ENCODE results near the gene CYS1. TPM values are rescaled to one million over a fixed set of nuclear protein-coding genes. Genes with fewer than 3 reads are reported as not detected.
"Not testable (repeated sequence)": the region's sequence is repeated elsewhere in the genome, so short reads cannot be mapped to it uniquely, and the experiment has no call there.

Gene CYS1
- polyA plus RNA-seq, 1 donor (not counting 4 experiments of a cell fraction or from before 2014, with no cell fraction given): 0.14 TPM

- DNase-seq (ENCODE audit: low read depth, low spot score): no peak
- Histone ChIP-seq H3K27ac (ENCODE audit: control insufficient read depth, insufficient read depth, low read length) (no peak overlapping the region), H3K9me3 (ENCODE audit: control insufficient read depth, low read depth, low read length) (peaks cover 19% of the 10 kb centered on the region), H3K9me1 (ENCODE audit: control insufficient read depth, extremely low read depth, insufficient read depth, low read length) (no peaks in the 10 kb centered on the region), H3K4me3 (ENCODE audit: control insufficient read depth in 2 of 3, extremely low read depth in 1 of 3, insufficient read depth in 2 of 3, low read depth in 1 of 3, low read length in 3 of 3) (no peak overlapping the region), H3K4me1 (ENCODE audit: control insufficient read depth, extremely low read depth, insufficient read depth, low read length) (peaks cover 15% of the 10 kb centered on the region), H4K20me1 (ENCODE audit: control insufficient read depth, extremely low read depth, insufficient read depth, low read length) (no peaks in the 10 kb centered on the region), H3K4me2 (ENCODE audit: control insufficient read depth, extremely low read depth, insufficient read depth, low read depth, low read length) (no peak overlapping the region), H3K36me3 (ENCODE audit: control insufficient read depth in 2 of 2, extremely low read depth in 1 of 2, insufficient read depth in 2 of 2, low read length in 2 of 2) (no peaks in the 10 kb centered on the region), H2AFZ (ENCODE audit: control insufficient read depth, low read length) (no peak overlapping the region), H3K79me2 (ENCODE audit: control insufficient read depth, insufficient read depth, low read length) (no peaks in the 10 kb centered on the region), H3K9ac (ENCODE audit: control insufficient read depth, extremely low read depth, insufficient read depth, low read length) (no peak overlapping the region), H3K27me3 (ENCODE audit: control insufficient read depth, extremely low read depth, insufficient read depth, low read length) (no peaks in the 10 kb centered on the region)
- no peak for TF ChIP-seq EZH2 (IDR thresholded peaks at IDR 0.05; ENCODE audit: low read length)
- TF ChIP-seq, protein P1, sequence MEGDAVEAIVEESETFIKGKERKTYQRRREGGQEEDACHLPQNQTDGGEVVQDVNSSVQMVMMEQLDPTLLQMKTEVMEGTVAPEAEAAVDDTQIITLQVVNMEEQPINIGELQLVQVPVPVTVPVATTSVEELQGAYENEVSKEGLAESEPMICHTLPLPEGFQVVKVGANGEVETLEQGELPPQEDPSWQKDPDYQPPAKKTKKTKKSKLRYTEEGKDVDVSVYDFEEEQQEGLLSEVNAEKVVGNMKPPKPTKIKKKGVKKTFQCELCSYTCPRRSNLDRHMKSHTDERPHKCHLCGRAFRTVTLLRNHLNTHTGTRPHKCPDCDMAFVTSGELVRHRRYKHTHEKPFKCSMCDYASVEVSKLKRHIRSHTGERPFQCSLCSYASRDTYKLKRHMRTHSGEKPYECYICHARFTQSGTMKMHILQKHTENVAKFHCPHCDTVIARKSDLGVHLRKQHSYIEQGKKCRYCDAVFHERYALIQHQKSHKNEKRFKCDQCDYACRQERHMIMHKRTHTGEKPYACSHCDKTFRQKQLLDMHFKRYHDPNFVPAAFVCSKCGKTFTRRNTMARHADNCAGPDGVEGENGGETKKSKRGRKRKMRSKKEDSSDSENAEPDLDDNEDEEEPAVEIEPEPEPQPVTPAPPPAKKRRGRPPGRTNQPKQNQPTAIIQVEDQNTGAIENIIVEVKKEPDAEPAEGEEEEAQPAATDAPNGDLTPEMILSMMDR (optimal IDR thresholded peaks at IDR 0.05 in 1 of 3, IDR thresholded peaks at IDR 0.05 in 1 of 3, conservative IDR thresholded peaks at IDR 0.05 in 1 of 3; ENCODE audit: extremely low read depth in 1 of 3, insufficient read depth in 2 of 3, low read length in 3 of 3): no peak
- FAIRE-seq: no peak
- dilution Hi-C loops (cut with MboI; ENCODE audit: extremely low pct_ligation_motif_present, low sequenced_read_pairs): no loop called here
Measured at GRCh38 chr2:10016802-10017258, 63.4 kb downstream of the CYS1 start.

DNA sequence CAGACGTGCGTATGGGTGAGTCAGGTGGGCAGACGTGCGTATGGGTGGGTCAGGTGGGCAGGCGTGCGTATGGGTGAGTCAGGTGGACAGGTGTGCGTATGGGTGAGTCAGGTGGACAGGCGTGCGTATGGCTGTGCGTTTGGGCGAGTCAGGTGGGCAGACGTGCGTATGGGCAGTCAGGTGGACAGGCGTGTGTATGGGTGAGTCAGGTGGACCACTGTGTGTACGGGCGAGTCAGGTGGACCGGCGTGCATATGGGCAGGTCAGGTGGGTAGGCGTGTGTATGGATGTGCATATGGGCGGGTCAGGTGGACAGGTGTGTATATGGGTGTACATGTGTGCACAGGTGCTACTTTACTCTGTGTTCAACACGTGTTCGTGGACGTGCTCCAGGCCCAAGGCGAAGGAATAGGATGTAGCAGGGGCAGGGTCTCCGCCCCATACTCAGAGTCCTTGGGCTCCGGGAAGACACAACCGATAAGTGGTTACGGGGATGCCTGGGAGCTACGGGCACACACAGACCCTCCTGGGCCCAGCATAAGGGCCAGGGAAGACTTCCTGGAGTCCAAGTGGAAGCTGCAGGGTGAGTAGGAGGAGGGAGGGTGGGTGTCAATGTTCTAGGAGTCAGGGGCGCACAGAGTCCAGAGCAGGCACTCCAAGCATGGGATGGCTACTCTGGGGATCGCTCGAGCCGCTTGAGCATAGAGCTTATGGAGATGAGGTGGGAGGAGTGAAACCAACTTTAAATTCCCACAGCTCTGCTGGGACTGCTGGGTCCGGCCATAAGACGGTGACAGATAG, 64.0 kb downstream of the CYS1 start:
- Histone ChIP-seq H3K9ac (ENCODE audit: control insufficient read depth, extremely low read depth, insufficient read depth, low read length) (no peak overlapping the region), H3K79me2 (ENCODE audit: control insufficient read depth, insufficient read depth, low read length) (no peaks in the 10 kb centered on the region), H3K9me1 (ENCODE audit: control insufficient read depth, extremely low read depth, insufficient read depth, low read length) (no peaks in the 10 kb centered on the region), H3K9me3 (ENCODE audit: control insufficient read depth, low read depth, low read length) (peaks cover 19% of the 10 kb centered on the region), H4K20me1 (ENCODE audit: control insufficient read depth, extremely low read depth, insufficient read depth, low read length) (no peaks in the 10 kb centered on the region), H3K4me3 (ENCODE audit: control insufficient read depth in 2 of 3, extremely low read depth in 1 of 3, insufficient read depth in 2 of 3, low read depth in 1 of 3, low read length in 3 of 3) (no peak overlapping the region), H3K27ac (ENCODE audit: control insufficient read depth, insufficient read depth, low read length) (no peak overlapping the region), H3K27me3 (ENCODE audit: control insufficient read depth, extremely low read depth, insufficient read depth, low read length) (no peaks in the 10 kb centered on the region), H3K36me3 (ENCODE audit: control insufficient read depth in 2 of 2, extremely low read depth in 1 of 2, insufficient read depth in 2 of 2, low read length in 2 of 2) (no peaks in the 10 kb centered on the region), H3K4me1 (ENCODE audit: control insufficient read depth, extremely low read depth, insufficient read depth, low read length) (peaks cover 10% of the 10 kb centered on the region), H2AFZ (ENCODE audit: control insufficient read depth, low read length) (no peak overlapping the region), H3K4me2 (ENCODE audit: control insufficient read depth, extremely low read depth, insufficient read depth, low read depth, low read length) (no peak overlapping the region)
- dilution Hi-C loops (cut with MboI; ENCODE audit: extremely low pct_ligation_motif_present, low sequenced_read_pairs): no loop called here
- DNase-seq (ENCODE audit: low read depth, low spot score) (no peak), FAIRE-seq (no peak)
- no peak for TF ChIP-seq EZH2 (IDR thresholded peaks at IDR 0.05; ENCODE audit: low read length)
- TF ChIP-seq, protein P1 (optimal IDR thresholded peaks at IDR 0.05 in 1 of 3, IDR thresholded peaks at IDR 0.05 in 1 of 3, conservative IDR thresholded peaks at IDR 0.05 in 1 of 3; ENCODE audit: extremely low read depth in 1 of 3, insufficient read depth in 2 of 3, low read length in 3 of 3): no peak

- H4K20me1 ChIP-seq (ENCODE audit: control insufficient read depth, extremely low read depth, insufficient read depth, low read length); H3K4me1 ChIP-seq (ENCODE audit: control insufficient read depth, extremely low read depth, insufficient read depth, low read length); H3K4me3 ChIP-seq (ENCODE audit: control insufficient read depth in 2 of 3, extremely low read depth in 1 of 3, insufficient read depth in 2 of 3, low read depth in 1 of 3, low read length in 3 of 3); FAIRE-seq; H3K79me2 ChIP-seq (ENCODE audit: control insufficient read depth, insufficient read depth, low read length); H3K36me3 ChIP-seq (ENCODE audit: control insufficient read depth in 2 of 2, extremely low read depth in 1 of 2, insufficient read depth in 2 of 2, low read length in 2 of 2); H3K9ac ChIP-seq (ENCODE audit: control insufficient read depth, extremely low read depth, insufficient read depth, low read length); H3K27me3 ChIP-seq (ENCODE audit: control insufficient read depth, extremely low read depth, insufficient read depth, low read length); DNase-seq (ENCODE audit: low read depth, low spot score); H2AFZ ChIP-seq (ENCODE audit: control insufficient read depth, low read length); H3K9me1 ChIP-seq (ENCODE audit: control insufficient read depth, extremely low read depth, insufficient read depth, low read length); H3K4me2 ChIP-seq (ENCODE audit: control insufficient read depth, extremely low read depth, insufficient read depth, low read depth, low read length); dilution Hi-C loops (cut with MboI; ENCODE audit: extremely low pct_ligation_motif_present, low sequenced_read_pairs): not testable (repeated sequence)
- H3K27ac ChIP-seq (ENCODE audit: control insufficient read depth, insufficient read depth, low read length): peak overlapping the region; percentile 73
- H3K9me3 ChIP-seq (ENCODE audit: control insufficient read depth, low read depth, low read length): peaks cover 19% of the 10 kb centered on the region
Measured at GRCh38 chr2:10015376-10015989, 64.7 kb downstream of the CYS1 start.
